Measurements from ENCODE around the gene ASCC3.

DNA sequence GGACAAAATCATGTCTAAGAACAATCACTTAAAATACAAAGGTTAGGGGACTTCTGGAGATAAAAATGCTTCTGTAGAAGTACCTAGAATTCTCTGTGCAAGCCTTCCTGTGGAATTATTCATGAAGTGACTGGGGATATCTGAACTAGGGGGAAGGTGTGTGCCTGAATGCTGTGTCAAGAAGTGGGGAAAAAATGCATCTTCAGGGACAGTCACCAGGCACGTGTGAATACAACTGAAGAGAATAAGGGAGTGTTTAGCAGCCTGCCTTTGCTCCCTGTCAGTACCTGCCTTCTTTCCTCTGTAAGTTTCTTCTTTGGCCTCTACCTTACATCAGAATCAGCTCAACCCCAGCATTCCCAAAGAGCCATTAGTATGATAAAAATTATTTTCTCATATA lies 201.0 kb downstream of the ASCC3 start:
- no peak for TF ChIP-seq YY1 (IDR thresholded peaks at IDR 0.05; ENCODE audit: insufficient read depth, insufficient read length)
- no peak for TF ChIP-seq SUZ12 (IDR thresholded peaks at IDR 0.05; ENCODE audit: extremely low read depth, insufficient read depth, insufficient read length)
